NCI-H1105 (cell line): ENCODE data around the gene RAD51B.

Experiments used
- DNase-seq: peaks from one replicate; lab custom pipeline; 2025; lab: John Stamatoyannopoulos, UW

The RAD51B gene

GRCh38 chr14:68526512-68527091 lies 707.0 kb downstream of the RAD51B start:
- DNase-seq, result no peak

GRCh38 chr14:68527329-68527851 lies 707.8 kb downstream of the RAD51B start:
- no peak for DNase-seq

DNA sequence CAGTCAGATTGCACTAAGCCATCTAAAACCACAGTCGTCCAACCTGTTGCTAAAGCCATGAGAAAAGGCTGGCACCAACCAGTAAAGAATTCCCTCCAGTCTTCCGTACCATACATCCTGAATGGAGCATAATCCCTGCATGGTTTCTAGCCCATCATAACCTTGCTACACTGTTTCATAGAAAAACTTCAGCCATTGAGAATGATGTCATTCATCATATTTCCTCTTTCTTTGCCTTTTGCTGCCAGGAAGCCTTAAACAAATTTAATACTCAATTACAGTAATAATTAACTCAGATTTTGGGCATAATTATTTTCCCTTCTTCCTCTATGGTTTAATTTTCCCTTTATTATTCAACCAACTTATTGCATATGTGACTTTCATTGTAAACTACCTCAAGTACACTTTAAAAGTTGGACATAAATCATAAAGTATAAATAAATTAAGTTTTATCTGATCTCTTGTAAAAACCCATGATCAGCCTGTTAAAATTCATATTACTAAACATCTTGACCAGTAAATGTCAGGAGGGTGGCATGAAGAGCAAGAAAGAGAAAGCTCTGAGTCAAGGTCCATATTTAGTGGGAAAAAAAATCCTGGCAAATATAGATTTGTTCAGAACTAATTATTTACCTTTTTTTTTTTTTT lies 708.6 kb downstream of the RAD51B start:
- DNase-seq, result no peak

GRCh38 chr14:68530443-68530842 lies 710.9 kb downstream of the RAD51B start:
- DNase-seq, result no peak

- DNase-seq, result no peak
Observed at GRCh38 chr14:68532496-68532895, 712.9 kb downstream of the RAD51B start.

DNA sequence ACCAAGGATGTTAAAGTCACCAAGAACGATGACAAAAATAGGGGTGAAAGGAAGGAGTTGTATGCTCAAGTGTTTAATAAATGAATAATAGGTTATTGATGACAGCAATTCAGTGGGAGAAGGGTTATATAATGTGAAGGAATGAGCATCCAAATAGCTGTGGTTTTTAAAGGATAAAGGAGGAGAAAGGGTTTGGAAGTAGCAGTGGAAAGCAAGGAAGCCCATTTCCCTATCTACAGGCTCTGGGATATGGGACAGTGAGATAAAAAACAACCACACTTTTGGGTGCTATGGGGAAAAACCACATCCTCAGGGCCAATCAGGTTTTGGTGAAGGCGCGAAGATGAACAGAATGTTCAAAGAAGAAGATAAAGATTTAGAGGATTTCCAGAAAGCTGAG lies 714.7 kb downstream of the RAD51B start:
- no peak for DNase-seq

- no peak for DNase-seq
Observed at GRCh38 chr14:68535404-68536017, 715.9 kb downstream of the RAD51B start.

DNA sequence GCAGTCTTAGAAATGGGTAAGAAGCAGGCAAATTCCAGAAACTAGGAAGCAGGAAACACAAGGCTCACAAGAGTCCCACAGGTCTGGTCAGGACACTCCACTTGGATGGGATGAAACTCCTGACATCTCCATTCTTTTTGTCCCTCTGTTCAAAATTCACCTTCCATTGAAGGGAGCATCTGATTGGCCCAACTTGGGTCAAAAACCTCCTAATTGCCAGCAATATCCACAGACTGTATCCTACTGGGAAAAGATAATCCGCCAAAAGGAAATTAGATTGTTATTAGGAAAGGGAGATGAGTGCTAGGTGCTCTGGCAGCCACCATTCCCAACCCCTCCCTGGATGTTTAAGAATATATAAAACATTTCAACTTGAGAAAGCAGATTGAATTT lies 716.4 kb downstream of the RAD51B start:
- no peak for DNase-seq

GRCh38 chr14:68538639-68539038 lies 719.1 kb downstream of the RAD51B start:
- DNase-seq, result no peak

GRCh38 chr14:68539241-68539737 lies 719.7 kb downstream of the RAD51B start:
- no peak for DNase-seq

DNA sequence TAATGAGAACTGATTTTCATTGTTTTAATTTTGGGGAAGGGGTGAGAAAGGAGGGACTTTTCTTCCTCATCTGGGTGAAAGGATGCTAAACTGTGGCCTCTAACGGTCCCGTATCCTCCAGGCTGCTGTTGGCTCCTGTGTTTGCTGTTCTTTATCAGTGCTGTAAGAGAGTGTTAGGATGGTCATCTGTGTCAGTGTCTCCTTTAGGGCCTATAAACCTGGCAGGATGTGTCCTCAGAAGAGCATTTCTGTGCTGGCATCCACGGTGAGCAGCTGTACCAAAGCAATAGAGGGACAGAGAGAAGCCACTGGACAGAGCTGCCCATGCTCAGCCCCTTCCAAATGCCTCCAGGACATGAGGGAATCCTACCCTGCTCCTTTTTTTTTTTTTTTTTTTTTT lies 720.2 kb downstream of the RAD51B start:
- no peak for DNase-seq

GRCh38 chr14:68541178-68541896 lies 721.8 kb downstream of the RAD51B start:
- no peak for DNase-seq

DNA sequence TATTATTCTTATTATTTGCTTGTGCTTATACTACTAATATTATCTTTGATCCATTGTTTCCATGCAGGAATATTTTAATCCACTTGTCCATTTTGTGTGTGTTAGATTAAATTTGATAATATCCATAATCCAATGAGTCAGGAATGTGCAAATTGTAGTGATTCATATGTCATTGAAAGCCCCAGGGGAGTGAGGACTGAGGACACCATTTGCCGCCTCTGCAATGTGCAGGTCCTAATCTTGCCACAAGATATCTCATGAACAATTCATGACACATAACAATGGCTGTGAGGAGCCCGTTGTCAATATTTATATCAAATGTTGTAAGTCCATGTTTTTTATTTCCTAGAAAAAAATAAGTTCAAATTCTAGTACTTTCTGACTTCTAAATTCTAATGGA lies 722.8 kb downstream of the RAD51B start:
- no peak for DNase-seq

DNA sequence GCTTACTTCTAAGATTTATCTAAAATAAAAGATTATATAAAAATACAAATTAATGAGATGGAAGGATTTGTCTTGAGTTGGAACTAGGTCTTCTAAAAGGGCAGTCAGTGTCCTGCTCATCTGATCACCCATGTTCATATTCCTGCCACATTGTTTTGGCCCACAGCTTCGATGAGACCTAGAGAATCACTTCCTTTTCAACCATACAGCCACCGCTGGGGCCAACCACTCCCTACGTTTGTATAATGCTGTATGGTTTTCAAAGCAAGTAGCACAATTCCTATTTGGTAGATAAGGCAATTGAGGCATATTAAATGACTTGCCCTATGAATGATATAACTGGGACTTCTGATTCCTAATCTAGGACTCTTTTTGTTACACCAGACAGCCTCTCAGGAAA lies 723.9 kb downstream of the RAD51B start:
- no peak for DNase-seq

GRCh38 chr14:68544081-68544892 lies 724.7 kb downstream of the RAD51B start:
- DNase-seq, result no peak

GRCh38 chr14:68546839-68547238 lies 727.3 kb downstream of the RAD51B start:
- DNase-seq, result no peak

- no peak for DNase-seq
Observed at GRCh38 chr14:68547305-68548193, 728.0 kb downstream of the RAD51B start.

DNA sequence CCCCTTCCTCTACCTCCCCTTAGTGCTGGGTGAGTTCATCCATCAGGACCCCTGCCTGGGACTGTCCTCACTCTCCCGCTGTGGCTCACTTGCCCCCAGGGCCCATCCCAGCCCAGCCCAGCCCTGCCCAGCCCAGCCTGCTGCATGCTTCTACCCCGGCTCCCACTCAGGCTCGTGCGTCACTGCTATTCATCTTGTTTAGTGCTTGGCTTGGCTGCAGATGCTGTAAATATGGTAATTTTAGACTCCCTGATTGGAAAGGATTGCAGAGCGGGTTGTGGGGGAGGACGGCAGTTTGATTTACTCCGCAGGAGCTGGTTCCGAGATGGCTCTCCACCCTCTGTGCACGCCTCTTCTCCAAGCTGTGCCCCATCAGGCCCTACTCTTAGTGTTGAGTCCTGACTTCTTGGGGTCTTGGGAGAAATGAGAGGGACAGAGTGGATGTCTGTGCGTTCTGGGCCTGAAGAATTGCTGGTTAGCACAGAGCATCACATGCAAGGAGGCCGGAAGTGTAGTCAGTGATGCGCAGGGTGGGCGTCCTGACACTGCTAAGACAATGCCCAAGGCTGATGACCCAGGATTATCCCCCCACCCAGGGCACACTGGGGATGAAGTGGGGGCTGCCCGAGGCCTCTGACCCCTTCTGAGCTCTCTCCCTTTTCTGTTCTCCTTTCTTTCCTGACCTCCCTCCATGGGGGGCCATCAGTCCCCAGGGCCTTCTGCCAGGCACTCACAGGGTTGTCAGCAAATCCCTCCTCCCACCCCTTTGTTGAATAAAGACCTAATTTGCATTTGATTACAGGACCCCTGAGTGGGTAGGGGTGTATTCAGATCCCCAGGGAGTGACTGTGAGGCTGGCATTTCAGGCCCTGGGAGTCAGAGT lies 728.9 kb downstream of the RAD51B start:
- DNase-seq, result no peak

GRCh38 chr14:68550338-68550715 lies 730.7 kb downstream of the RAD51B start:
- no peak for DNase-seq
